Activated CD4-positive, alpha-beta T cell treated with anti-CD3 and anti-CD28 coated beads, Interleukin-2, amount 10 ng/mL, durations not matched to agents 24 days and 14 days (primary cell): ENCODE results near the gene GNB2. TPM values are rescaled to one million over a fixed set of nuclear protein-coding genes. Genes with fewer than 3 reads are reported as not detected.
"Not testable (repeated sequence)": the region's sequence is repeated elsewhere in the genome, so short reads cannot be mapped to it uniquely, and the experiment has no call there.

Source experiments
- DNase-seq: peaks from one replicate; pipeline ENCODE4 v3.0.0; 2022
- H3K27ac Mint-ChIP-seq: one replicate; pipeline ENCODE4 v1.8.0; 2022; ENCODE audit warnings: mild to moderate bottlenecking, mixed read lengths
- H3K27me3 Mint-ChIP-seq: one replicate; pipeline ENCODE4 v1.8.0; 2022; ENCODE audit warnings: mixed read lengths
- H3K36me3 Mint-ChIP-seq: one replicate; pipeline ENCODE4 v1.8.0; 2022; ENCODE audit warnings: low read depth, mild to moderate bottlenecking, mixed read lengths
- H3K4me1 Mint-ChIP-seq: one replicate; pipeline ENCODE4 v1.8.0; 2021; ENCODE audit warnings: mixed read lengths
- H3K4me3 Mint-ChIP-seq: one replicate; pipeline ENCODE4 v1.8.0; 2022; ENCODE audit warnings: mild to moderate bottlenecking, moderate library complexity, mixed read lengths
- H3K9me3 Mint-ChIP-seq: one replicate; pipeline ENCODE4 v1.8.0; 2021; ENCODE audit warnings: mixed read lengths
- intact Hi-C: fragments of 100-400 bp; cut with micrococcal nuclease; formaldehyde crosslinking; loops from one replicate; pipeline ENCODE4 v1.15.1; 2023
- total RNA-seq: library from RNA; stranded (reverse); gene quantifications from 2 replicates; pipeline ENCODE4 v1.2.3, GENCODE V29; 2022

GNB2 gene
- total RNA-seq, 1 donor from 2014 or later = 211 TPM

GRCh38 chr7:100641860-100642533 lies 31.5 kb upstream of the GNB2 start:
- Mint-ChIP-seq H3K27me3 (peaks cover 3% of the 10 kb centered on the region), H3K4me1 (no peaks in the 10 kb centered on the region), H3K27ac (no peak overlapping the region), H3K4me3 (no peak overlapping the region), H3K9me3 (no peaks in the 10 kb centered on the region), H3K36me3 (no peaks in the 10 kb centered on the region)
- no peak for DNase-seq
- intact Hi-C loops = no loop called here

GRCh38 chr7:100642534-100642907 lies 31.0 kb upstream of the GNB2 start:
- Mint-ChIP-seq H3K27me3 (peaks cover 3% of the 10 kb centered on the region), H3K36me3 (no peaks in the 10 kb centered on the region), H3K27ac (no peak overlapping the region), H3K4me3 (no peak overlapping the region), H3K4me1 (no peaks in the 10 kb centered on the region), H3K9me3 (no peaks in the 10 kb centered on the region)
- intact Hi-C loops = no loop called here
- peak; percentile 77 for DNase-seq

- no peak for DNase-seq
- Mint-ChIP-seq H3K4me1 (peaks cover 3% of the 10 kb centered on the region), H3K27me3 (peaks cover 17% of the 10 kb centered on the region), H3K4me3 (no peak overlapping the region), H3K36me3 (no peaks in the 10 kb centered on the region), H3K9me3 (no peaks in the 10 kb centered on the region), H3K27ac (no peak overlapping the region)
- intact Hi-C loops = no loop called here
Observed at GRCh38 chr7:100649826-100650565, 23.5 kb upstream of the GNB2 start.

GRCh38 chr7:100654908-100655831 lies 18.4 kb upstream of the GNB2 start:
- peaks cover 5% of the 10 kb centered on the region for H3K4me1 Mint-ChIP-seq
- no peaks in the 10 kb centered on the region for H3K36me3 Mint-ChIP-seq
- peaks cover 34% of the 10 kb centered on the region for H3K27me3 Mint-ChIP-seq
- H3K4me3 Mint-ChIP-seq = no peak overlapping the region
- DNase-seq = no peak
- H3K9me3 Mint-ChIP-seq = no peaks in the 10 kb centered on the region
- H3K27ac Mint-ChIP-seq = no peak overlapping the region
- intact Hi-C loops = no loop called here

GRCh38 chr7:100655908-100656674 lies 17.4 kb upstream of the GNB2 start, which contains the start of gene ACTL6B:
Gene ACTL6B, minus strand, starts transcription at chr7:100656448. Its CDS starts 94 bp downstream, at chr7:100656354.
- H3K27me3 Mint-ChIP-seq = peaks cover 33% of the 10 kb centered on the region
- H3K36me3 Mint-ChIP-seq = no peaks in the 10 kb centered on the region

GRCh38 chr7:100662194-100662776 lies 11.3 kb upstream of the GNB2 start:
- DNase-seq, H3K9me3 Mint-ChIP-seq, H3K36me3 Mint-ChIP-seq, intact Hi-C loops, H3K27ac Mint-ChIP-seq, H3K4me3 Mint-ChIP-seq, H3K4me1 Mint-ChIP-seq: not testable (repeated sequence)
- peaks cover 21% of the 10 kb centered on the region for H3K27me3 Mint-ChIP-seq

More at GRCh38 chr7:100655908-100656674, 17.4 kb upstream of the GNB2 start, which contains the start of gene ACTL6B:
- intact Hi-C loops = loop anchor here (2.0 kb wide), 1 partner anchor 17 kb away; the partner anchor contains the start of gene GNB2
- H3K27ac Mint-ChIP-seq = no peak within 1 kb of the TSS
- peak; percentile 93 for DNase-seq
- H3K4me1 Mint-ChIP-seq = peaks cover 5% of the 10 kb centered on the region
- no peaks in the 10 kb centered on the region for H3K9me3 Mint-ChIP-seq
- no peak within 1 kb of the TSS for H3K4me3 Mint-ChIP-seq

GRCh38 chr7:100665168-100665726 lies 8.3 kb upstream of the GNB2 start:
- Mint-ChIP-seq H3K4me3 (no peak overlapping the region), H3K36me3 (no peaks in the 10 kb centered on the region), H3K4me1 (peaks cover 1% of the 10 kb centered on the region), H3K9me3 (no peaks in the 10 kb centered on the region), H3K27me3 (peaks cover 13% of the 10 kb centered on the region), H3K27ac (no peak overlapping the region)
- no peak for DNase-seq
- intact Hi-C loops = no loop called here

GRCh38 chr7:100667331-100668068 lies 6.0 kb upstream of the GNB2 start:
- Mint-ChIP-seq H3K4me3 (no peak overlapping the region), H3K27me3 (peaks cover 24% of the 10 kb centered on the region), H3K27ac (no peak overlapping the region), H3K9me3 (no peaks in the 10 kb centered on the region), H3K4me1 (peaks cover 3% of the 10 kb centered on the region), H3K36me3 (no peaks in the 10 kb centered on the region)
- intact Hi-C loops = no loop called here
- no peak for DNase-seq

- Mint-ChIP-seq H3K27ac (no peak overlapping the region), H3K27me3 (peaks cover 24% of the 10 kb centered on the region), H3K9me3 (no peaks in the 10 kb centered on the region), H3K4me3 (no peak overlapping the region), H3K36me3 (no peaks in the 10 kb centered on the region), H3K4me1 (peaks cover 5% of the 10 kb centered on the region)
- no peak for DNase-seq
- intact Hi-C loops = no loop called here
Observed at GRCh38 chr7:100668069-100668449, 5.5 kb upstream of the GNB2 start.

- H3K27ac Mint-ChIP-seq, H3K4me3 Mint-ChIP-seq, H3K4me1 Mint-ChIP-seq, intact Hi-C loops, DNase-seq, H3K36me3 Mint-ChIP-seq, H3K9me3 Mint-ChIP-seq: not testable (repeated sequence)
- H3K27me3 Mint-ChIP-seq = peaks cover 24% of the 10 kb centered on the region
Observed at GRCh38 chr7:100669106-100669505, 4.4 kb upstream of the GNB2 start.

GRCh38 chr7:100670074-100670473 lies 3.5 kb upstream of the GNB2 start:
- Mint-ChIP-seq H3K4me1 (peaks cover 7% of the 10 kb centered on the region), H3K9me3 (no peaks in the 10 kb centered on the region), H3K27ac (no peak overlapping the region), H3K27me3 (peaks cover 24% of the 10 kb centered on the region), H3K4me3 (no peak overlapping the region), H3K36me3 (peaks cover 3% of the 10 kb centered on the region)
- DNase-seq = no peak
- intact Hi-C loops = no loop called here
